Endodermal cell (in vitro differentiated cells): ENCODE data around the gene KCNMA1. TPM values are rescaled to one million over a fixed set of nuclear protein-coding genes. Genes with fewer than 3 reads are reported as not detected.

Experiments used
- DNase-seq: peaks from one replicate; pipeline ENCODE4 v3.0.0-alpha.2; 2017
- H3K27ac ChIP-seq: 2 replicates; pipeline ENCODE4 v1.5.1; 2013; ENCODE audit warnings: mild to moderate bottlenecking, low read depth, low read length, moderate library complexity
- H3K27me3 ChIP-seq: 2 replicates; pipeline ENCODE4 v1.6.1; 2013; ENCODE audit warnings: mild to moderate bottlenecking, low read length, moderate library complexity; ENCODE audit not compliant: insufficient read depth, control insufficient read depth, poor library complexity, severe bottlenecking
- H3K36me3 ChIP-seq: 2 replicates; pipeline ENCODE4 v1.7.0; 2013; ENCODE audit warnings: mild to moderate bottlenecking, low read length, moderate library complexity; ENCODE audit not compliant: control insufficient read depth, insufficient read depth
- H3K4me1 ChIP-seq: one replicate; pipeline ENCODE4 v1.7.0; 2013; ENCODE audit warnings: low read length; ENCODE audit not compliant: control insufficient read depth, insufficient read depth
- H3K4me3 ChIP-seq: 2 replicates; pipeline ENCODE4 v1.5.1; 2013; ENCODE audit warnings: mild to moderate bottlenecking, low read length, moderate library complexity
- H3K9ac ChIP-seq: 2 replicates; pipeline ENCODE4 v1.6.1; 2013; ENCODE audit warnings: mild to moderate bottlenecking, low read length, moderate library complexity; ENCODE audit not compliant: poor library complexity, severe bottlenecking; ENCODE audit errors: extremely low read depth
- H3K9me3 ChIP-seq: 2 replicates; pipeline ENCODE4 v1.6.1; 2013; ENCODE audit warnings: mild to moderate bottlenecking, low read length, moderate library complexity; ENCODE audit not compliant: control insufficient read depth
- H3K27ac Mint-ChIP-seq: 2 replicates; pipeline ENCODE4 v1.8.0; 2020; ENCODE audit warnings: mixed read lengths
- H3K27me3 Mint-ChIP-seq: 2 replicates; pipeline ENCODE4 v1.8.0; 2021; ENCODE audit warnings: mild to moderate bottlenecking, mixed read lengths; ENCODE audit not compliant: insufficient read depth
- H3K36me3 Mint-ChIP-seq: 2 replicates; pipeline ENCODE4 v1.8.0; 2020; ENCODE audit warnings: low read depth, mixed read lengths
- H3K4me1 Mint-ChIP-seq: 2 replicates; pipeline ENCODE4 v1.8.0; 2020; ENCODE audit warnings: mixed read lengths
- H3K4me3 Mint-ChIP-seq: 2 replicates; pipeline ENCODE4 v1.8.0; 2020; ENCODE audit warnings: mild to moderate bottlenecking, moderate library complexity, mixed read lengths
- H3K9me3 Mint-ChIP-seq: 2 replicates; pipeline ENCODE4 v1.8.0; 2020; ENCODE audit warnings: mild to moderate bottlenecking, mixed read lengths
- WGBS, 2 experiments: methylation state at CpG; one replicate each; pipeline versions ENCODE4 v1.1.5 to v1.1.7; 2013; ENCODE audit warnings: missing lambda C conversion rate in 2 of 2, mixed read lengths in 1 of 2; ENCODE audit not compliant: insufficient coverage in 1 of 2, insufficient read length in 1 of 2; 5-methylcytosine and 5-hydroxymethylcytosine counted together
- total RNA-seq, 2 donors: library from RNA; stranded (reverse); fragmentation: NEBNext Ultra II Directional in 1 of 2; extraction: Animal tissue kit (Norgen Biotek cat#: 25700) in 1 of 2; gene quantifications; 2 replicates in 1 of 2; 3 replicates in 1 of 2; pipeline ENCODE4 v1.2.1, GENCODE V29; 2021
- TF ChIP-seq, protein P1 (sequence below): fragments of 200-600 bp; sonication (generic); conservative IDR thresholded peaks from 2 replicates; pipeline ENCODE4 v1.5.0; 2021; ENCODE audit warnings: antibody characterized with exemption, mild to moderate bottlenecking

KCNMA1 gene
- total RNA-seq, 2 donors from 2014 or later: 0.55 to 1.3 TPM

DNA sequence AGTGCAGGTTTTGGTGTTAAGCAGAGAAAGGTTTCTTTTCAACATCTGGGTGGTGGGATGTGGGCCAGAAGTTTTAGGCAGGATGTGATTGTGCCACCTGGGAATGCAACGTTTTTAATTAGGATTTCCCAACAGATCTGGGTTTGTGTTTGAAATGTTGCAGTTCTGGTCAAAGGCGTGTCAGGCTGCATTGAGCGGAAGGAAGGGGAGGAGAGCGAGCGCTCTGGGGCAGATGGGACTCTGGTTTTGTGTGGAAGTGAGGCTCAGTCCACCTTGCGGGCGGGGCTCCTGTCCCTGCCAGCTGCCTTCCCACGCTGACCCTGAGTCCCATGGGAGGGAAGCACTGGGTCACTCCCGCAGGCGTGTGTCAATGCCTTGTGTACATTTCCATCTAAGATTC lies 767.7 kb downstream of the KCNMA1 start:
- H3K4me1 Mint-ChIP-seq: peaks cover 37% of the 10 kb centered on the region
- no peaks in the 10 kb centered on the region for H3K9me3 Mint-ChIP-seq
- H3K27ac Mint-ChIP-seq: no peak overlapping the region

DNA sequence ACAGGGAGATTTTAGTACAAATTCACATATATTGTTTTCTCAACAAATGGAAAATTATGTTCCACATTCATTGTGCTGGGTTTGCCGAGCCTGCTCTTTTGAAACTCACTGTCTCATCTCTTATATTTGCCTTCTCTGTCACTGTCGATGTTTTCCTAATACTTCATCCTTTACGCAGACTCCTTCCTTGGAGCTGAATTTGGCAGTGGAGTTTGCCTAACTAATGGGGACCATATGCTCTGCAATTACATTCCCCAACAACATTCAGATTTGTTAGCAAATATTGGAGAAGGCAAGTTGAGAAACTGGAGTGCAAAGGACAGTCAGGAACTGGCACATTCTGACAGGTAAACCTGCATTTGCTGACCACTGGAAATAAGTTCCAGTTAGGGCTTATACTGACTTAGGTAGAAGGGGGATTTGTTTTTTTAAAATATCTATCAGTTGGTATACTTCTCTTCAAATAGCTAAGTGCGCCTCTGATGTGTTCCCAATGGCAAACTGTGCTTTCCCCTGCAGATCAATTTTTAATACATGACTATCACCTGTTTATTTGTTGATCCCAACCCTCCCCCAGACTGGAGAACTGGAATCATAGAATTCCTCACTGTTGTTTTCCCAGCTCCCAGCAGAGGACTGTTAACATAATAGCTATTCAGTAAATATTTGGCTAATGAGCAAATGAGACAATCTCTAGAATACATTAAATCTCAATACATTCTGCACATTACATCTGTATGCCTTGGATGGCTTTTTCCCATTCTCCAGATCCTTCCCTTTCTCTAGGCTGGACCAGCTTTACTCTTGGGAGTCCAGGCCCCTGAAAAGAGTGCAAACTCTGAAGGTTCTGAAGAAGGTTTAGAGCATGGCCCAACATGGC lies 769.3 kb downstream of the KCNMA1 start:
- Histone ChIP-seq H3K9me3 (no peaks in the 10 kb centered on the region), H3K36me3 (no peaks in the 10 kb centered on the region), H3K4me1 (peaks cover 7% of the 10 kb centered on the region), H3K9ac (no peak overlapping the region), H3K4me3 (no peak overlapping the region), H3K27ac (no peak overlapping the region), H3K27me3 (no peaks in the 10 kb centered on the region)
- TF ChIP-seq, protein P1, sequence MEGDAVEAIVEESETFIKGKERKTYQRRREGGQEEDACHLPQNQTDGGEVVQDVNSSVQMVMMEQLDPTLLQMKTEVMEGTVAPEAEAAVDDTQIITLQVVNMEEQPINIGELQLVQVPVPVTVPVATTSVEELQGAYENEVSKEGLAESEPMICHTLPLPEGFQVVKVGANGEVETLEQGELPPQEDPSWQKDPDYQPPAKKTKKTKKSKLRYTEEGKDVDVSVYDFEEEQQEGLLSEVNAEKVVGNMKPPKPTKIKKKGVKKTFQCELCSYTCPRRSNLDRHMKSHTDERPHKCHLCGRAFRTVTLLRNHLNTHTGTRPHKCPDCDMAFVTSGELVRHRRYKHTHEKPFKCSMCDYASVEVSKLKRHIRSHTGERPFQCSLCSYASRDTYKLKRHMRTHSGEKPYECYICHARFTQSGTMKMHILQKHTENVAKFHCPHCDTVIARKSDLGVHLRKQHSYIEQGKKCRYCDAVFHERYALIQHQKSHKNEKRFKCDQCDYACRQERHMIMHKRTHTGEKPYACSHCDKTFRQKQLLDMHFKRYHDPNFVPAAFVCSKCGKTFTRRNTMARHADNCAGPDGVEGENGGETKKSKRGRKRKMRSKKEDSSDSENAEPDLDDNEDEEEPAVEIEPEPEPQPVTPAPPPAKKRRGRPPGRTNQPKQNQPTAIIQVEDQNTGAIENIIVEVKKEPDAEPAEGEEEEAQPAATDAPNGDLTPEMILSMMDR: no peak
- no peak for DNase-seq
- no peak overlapping the region for H3K27ac Mint-ChIP-seq
- H3K4me3 Mint-ChIP-seq: no peak overlapping the region
- WGBS, 2 experiments: 63 to 69% methylated on average over 3 to 4 of the region's 4 CpGs
- no peaks in the 10 kb centered on the region for H3K9me3 Mint-ChIP-seq
- peaks cover 3% of the 10 kb centered on the region for H3K27me3 Mint-ChIP-seq
- peaks cover 37% of the 10 kb centered on the region for H3K4me1 Mint-ChIP-seq
- no peaks in the 10 kb centered on the region for H3K36me3 Mint-ChIP-seq

More for the DNA sequence above, 767.7 kb downstream of the KCNMA1 start:
- no peaks in the 10 kb centered on the region for H3K9me3 ChIP-seq
- 94 to 98% methylated on average over 5 to 10 of the region's 10 CpGs for WGBS, 2 experiments
- H3K4me3 ChIP-seq: no peak overlapping the region
- no peak overlapping the region for H3K9ac ChIP-seq
- no peak overlapping the region for H3K27ac ChIP-seq
- H3K27me3 ChIP-seq: no peaks in the 10 kb centered on the region
- H3K4me1 ChIP-seq: peaks cover 7% of the 10 kb centered on the region
- no peak for DNase-seq
- Mint-ChIP-seq H3K4me3 (no peak overlapping the region), H3K27me3 (peaks cover 3% of the 10 kb centered on the region), H3K36me3 (no peaks in the 10 kb centered on the region)
- no peaks in the 10 kb centered on the region for H3K36me3 ChIP-seq
- TF ChIP-seq, protein P1: no peak

DNA sequence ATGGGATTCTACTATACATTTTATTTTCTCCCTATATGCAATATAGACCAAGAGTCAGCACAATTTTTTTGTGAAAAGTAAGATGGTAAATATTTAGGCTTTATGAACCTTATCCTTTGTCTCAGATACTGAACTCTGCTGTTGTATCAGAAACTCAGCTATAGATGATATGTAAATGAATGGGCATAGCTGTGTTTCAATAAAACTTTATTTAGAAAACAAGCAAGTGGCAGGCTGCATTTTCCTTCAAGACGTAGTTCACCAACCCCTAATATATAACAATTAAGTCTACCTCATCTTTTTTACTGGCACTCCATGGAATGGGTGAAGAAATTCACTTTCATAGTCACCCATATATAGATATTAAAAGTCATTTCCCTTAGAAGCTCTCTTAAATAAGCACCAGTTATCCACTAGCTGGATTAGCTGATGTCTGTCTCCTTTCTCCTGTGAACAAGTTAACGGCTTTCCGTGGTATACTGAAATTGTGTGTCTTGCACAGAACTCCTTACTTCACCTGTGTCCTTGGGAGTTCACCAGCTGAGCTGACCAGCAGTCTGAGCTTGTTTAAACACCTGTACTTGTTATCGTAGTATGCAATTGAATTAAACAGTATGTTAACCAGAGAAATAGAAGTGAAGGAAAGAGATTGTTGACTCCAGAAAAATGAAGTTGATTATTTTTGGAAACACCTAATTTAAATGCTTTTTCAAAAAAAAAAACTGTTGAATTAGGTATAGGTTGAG lies 770.6 kb downstream of the KCNMA1 start:
- Histone ChIP-seq H3K4me3 (no peak overlapping the region), H3K27me3 (no peaks in the 10 kb centered on the region), H3K36me3 (no peaks in the 10 kb centered on the region), H3K4me1 (peaks cover 4% of the 10 kb centered on the region), H3K9me3 (no peaks in the 10 kb centered on the region), H3K27ac (no peak overlapping the region), H3K9ac (no peak overlapping the region)
- no peak overlapping the region for H3K27ac Mint-ChIP-seq
- no peak for DNase-seq
- H3K4me3 Mint-ChIP-seq: no peak overlapping the region
- H3K36me3 Mint-ChIP-seq: no peaks in the 10 kb centered on the region
- WGBS, 2 experiments: 90 to 94% methylated on average over 3 to 4 of the region's 4 CpGs
- H3K9me3 Mint-ChIP-seq: no peaks in the 10 kb centered on the region
- H3K4me1 Mint-ChIP-seq: peaks cover 31% of the 10 kb centered on the region
- TF ChIP-seq, protein P1: no peak
- peaks cover 3% of the 10 kb centered on the region for H3K27me3 Mint-ChIP-seq
